ENCODE measurements around the gene CTPS1. TPM values are rescaled to one million over a fixed set of nuclear protein-coding genes. Genes with fewer than 3 reads are reported as not detected.

CTPS1 gene
- total and polyA plus RNA-seq, 2 donors (not counting 1 experiment from before 2014, with no cell fraction given) = 12.1 to 26.5 TPM

DNA sequence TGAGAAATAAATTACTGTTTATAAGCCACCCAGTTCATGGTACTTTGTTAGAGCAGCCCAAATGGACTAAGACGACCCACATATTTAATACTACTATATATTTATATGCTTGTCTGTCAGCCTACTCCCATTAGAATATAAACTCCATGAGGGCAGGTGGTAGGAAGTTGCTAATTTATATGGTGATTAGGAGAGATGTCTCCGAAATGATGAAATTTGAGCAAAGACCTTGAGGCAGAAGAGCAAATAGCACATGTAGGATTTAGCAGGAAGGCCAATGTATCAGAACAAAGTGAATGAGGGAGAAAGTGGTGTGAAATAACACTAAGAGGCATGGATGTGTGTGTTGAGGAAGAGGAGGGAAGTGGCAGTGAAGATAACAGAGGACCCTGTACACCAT is 52.7 kb downstream of the CTPS1 start:
- Histone ChIP-seq H3K9ac (ENCODE audit: insufficient read depth, low read length) (no peak overlapping the region), H3K79me2 (ENCODE audit: control insufficient read depth, insufficient read depth, low read length) (no peaks in the 10 kb centered on the region), H3K36me3 (ENCODE audit: control insufficient read depth, insufficient read depth, low read length) (peaks cover 4% of the 10 kb centered on the region), H3K27me3 (ENCODE audit: control insufficient read depth, insufficient read depth, low read length) (no peaks in the 10 kb centered on the region), H2AFZ (ENCODE audit: low read length) (no peak overlapping the region), H3K4me3 (replicated peaks in 1 of 4; ENCODE audit: control extremely low read depth in 1 of 4, insufficient read depth in 1 of 4, low read depth in 3 of 4, low read length in 4 of 4) (no peak overlapping the region), H3K9me3 (ENCODE audit: control insufficient read depth, insufficient read depth, low read depth, low read length) (no peaks in the 10 kb centered on the region), H3K4me1 (ENCODE audit: control insufficient read depth, extremely low read depth, insufficient read depth, low read length) (no peaks in the 10 kb centered on the region), H4K20me1 (ENCODE audit: control insufficient read depth, extremely low read depth, insufficient read depth, low read length) (no peaks in the 10 kb centered on the region), H3K27ac (ENCODE audit: insufficient read depth, low read length) (no peak overlapping the region), H3K4me2 (ENCODE audit: extremely low read depth, insufficient read depth, low read length) (no peak overlapping the region)
- DNase-seq (ENCODE audit: low read depth in 2 of 2) = no peak
- TF ChIP-seq EZH2 (IDR thresholded peaks at IDR 0.05; ENCODE audit: low read length, missing control alignments) = no peak
- TF ChIP-seq, protein P1, sequence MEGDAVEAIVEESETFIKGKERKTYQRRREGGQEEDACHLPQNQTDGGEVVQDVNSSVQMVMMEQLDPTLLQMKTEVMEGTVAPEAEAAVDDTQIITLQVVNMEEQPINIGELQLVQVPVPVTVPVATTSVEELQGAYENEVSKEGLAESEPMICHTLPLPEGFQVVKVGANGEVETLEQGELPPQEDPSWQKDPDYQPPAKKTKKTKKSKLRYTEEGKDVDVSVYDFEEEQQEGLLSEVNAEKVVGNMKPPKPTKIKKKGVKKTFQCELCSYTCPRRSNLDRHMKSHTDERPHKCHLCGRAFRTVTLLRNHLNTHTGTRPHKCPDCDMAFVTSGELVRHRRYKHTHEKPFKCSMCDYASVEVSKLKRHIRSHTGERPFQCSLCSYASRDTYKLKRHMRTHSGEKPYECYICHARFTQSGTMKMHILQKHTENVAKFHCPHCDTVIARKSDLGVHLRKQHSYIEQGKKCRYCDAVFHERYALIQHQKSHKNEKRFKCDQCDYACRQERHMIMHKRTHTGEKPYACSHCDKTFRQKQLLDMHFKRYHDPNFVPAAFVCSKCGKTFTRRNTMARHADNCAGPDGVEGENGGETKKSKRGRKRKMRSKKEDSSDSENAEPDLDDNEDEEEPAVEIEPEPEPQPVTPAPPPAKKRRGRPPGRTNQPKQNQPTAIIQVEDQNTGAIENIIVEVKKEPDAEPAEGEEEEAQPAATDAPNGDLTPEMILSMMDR (conservative IDR thresholded peaks at IDR 0.05 in 1 of 2, IDR thresholded peaks at IDR 0.05 in 1 of 2; ENCODE audit: low read depth in 1 of 2, low read length in 2 of 2) = no peak

- no peak overlapping the region for H3K27ac ChIP-seq (ENCODE audit: insufficient read depth, low read length)
- no peaks in the 10 kb centered on the region for H3K27me3 ChIP-seq (ENCODE audit: control insufficient read depth, insufficient read depth, low read length)
- no peaks in the 10 kb centered on the region for H4K20me1 ChIP-seq (ENCODE audit: control insufficient read depth, extremely low read depth, insufficient read depth, low read length)
- no peaks in the 10 kb centered on the region for H3K79me2 ChIP-seq (ENCODE audit: control insufficient read depth, insufficient read depth, low read length)
- no peak overlapping the region for H3K9ac ChIP-seq (ENCODE audit: insufficient read depth, low read length)
- TF ChIP-seq, protein P1 (conservative IDR thresholded peaks at IDR 0.05 in 1 of 2, IDR thresholded peaks at IDR 0.05 in 1 of 2; ENCODE audit: low read depth in 1 of 2, low read length in 2 of 2) = no peak
- no peak for TF ChIP-seq EZH2 (IDR thresholded peaks at IDR 0.05; ENCODE audit: low read length, missing control alignments)
- no peak overlapping the region for H3K4me2 ChIP-seq (ENCODE audit: extremely low read depth, insufficient read depth, low read length)
- no peaks in the 10 kb centered on the region for H3K9me3 ChIP-seq (ENCODE audit: control insufficient read depth, insufficient read depth, low read depth, low read length)
- no peaks in the 10 kb centered on the region for H3K4me1 ChIP-seq (ENCODE audit: control insufficient read depth, extremely low read depth, insufficient read depth, low read length)
- peaks cover 3% of the 10 kb centered on the region for H3K36me3 ChIP-seq (ENCODE audit: control insufficient read depth, insufficient read depth, low read length)
- H2AFZ ChIP-seq (ENCODE audit: low read length) = no peak overlapping the region
- H3K4me3 ChIP-seq (replicated peaks in 1 of 4; ENCODE audit: control extremely low read depth in 1 of 4, insufficient read depth in 1 of 4, low read depth in 3 of 4, low read length in 4 of 4) = no peak overlapping the region
- DNase-seq (ENCODE audit: low read depth in 2 of 2) = no peak
Measured at GRCh38 chr1:41033272-41033671, 53.8 kb downstream of the CTPS1 start.

DNA sequence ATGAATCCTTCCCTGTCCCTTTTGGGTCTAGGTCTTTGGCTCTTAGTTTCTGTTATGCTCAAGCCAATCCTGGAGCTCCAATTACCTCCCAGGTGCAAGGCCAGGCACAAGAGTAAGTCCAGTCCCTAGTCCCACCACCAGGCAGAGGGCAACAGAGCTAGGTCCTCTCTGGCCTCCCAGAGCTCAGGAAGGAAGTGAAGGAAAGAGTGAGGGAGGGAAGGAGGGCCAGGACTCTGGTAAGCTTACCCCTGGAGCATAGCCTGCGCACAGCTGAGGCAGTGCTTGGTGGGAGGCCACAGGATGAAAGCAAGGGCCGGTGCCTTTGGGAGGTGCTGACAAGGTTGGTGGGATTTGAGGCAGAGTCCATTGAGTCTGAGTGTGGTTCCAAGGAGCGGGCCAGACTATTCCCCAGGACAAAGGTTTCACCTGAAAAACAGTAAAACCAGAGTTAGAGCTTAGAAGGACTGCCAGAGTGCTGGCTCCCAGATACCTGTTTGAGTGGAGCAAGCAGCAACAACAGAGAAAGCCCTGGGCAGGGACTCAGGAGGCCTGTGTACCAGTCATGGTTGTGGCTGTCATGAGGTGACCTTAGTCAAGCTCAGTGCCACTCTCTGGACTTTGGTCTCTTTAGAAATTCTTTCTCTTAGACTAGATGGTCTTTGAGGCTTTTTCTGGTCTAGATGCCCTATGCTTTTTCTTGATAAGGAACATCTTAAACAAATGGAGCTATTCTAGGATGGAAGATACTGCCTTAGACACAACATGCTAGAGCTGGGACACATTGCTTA is 57.8 kb downstream of the CTPS1 start:
- TF ChIP-seq EZH2 (IDR thresholded peaks at IDR 0.05; ENCODE audit: low read length, missing control alignments) = no peak
- TF ChIP-seq, protein P1 (conservative IDR thresholded peaks at IDR 0.05 in 1 of 2, IDR thresholded peaks at IDR 0.05 in 1 of 2; ENCODE audit: low read depth in 1 of 2, low read length in 2 of 2) = no peak
- no peak for DNase-seq (ENCODE audit: low read depth in 2 of 2)
- H3K36me3 ChIP-seq (ENCODE audit: control insufficient read depth, insufficient read depth, low read length) = no peaks in the 10 kb centered on the region
- H2AFZ ChIP-seq (ENCODE audit: low read length) = no peak overlapping the region
- no peaks in the 10 kb centered on the region for H4K20me1 ChIP-seq (ENCODE audit: control insufficient read depth, extremely low read depth, insufficient read depth, low read length)
- H3K27ac ChIP-seq (ENCODE audit: insufficient read depth, low read length) = no peak overlapping the region
- H3K9me3 ChIP-seq (ENCODE audit: control insufficient read depth, insufficient read depth, low read depth, low read length) = no peaks in the 10 kb centered on the region
- H3K27me3 ChIP-seq (ENCODE audit: control insufficient read depth, insufficient read depth, low read length) = no peaks in the 10 kb centered on the region
- H3K4me2 ChIP-seq (ENCODE audit: extremely low read depth, insufficient read depth, low read length) = no peak overlapping the region
- no peak overlapping the region for H3K4me3 ChIP-seq (replicated peaks in 1 of 4; ENCODE audit: control extremely low read depth in 1 of 4, insufficient read depth in 1 of 4, low read depth in 3 of 4, low read length in 4 of 4)
- no peaks in the 10 kb centered on the region for H3K4me1 ChIP-seq (ENCODE audit: control insufficient read depth, extremely low read depth, insufficient read depth, low read length)
- no peaks in the 10 kb centered on the region for H3K79me2 ChIP-seq (ENCODE audit: control insufficient read depth, insufficient read depth, low read length)
- no peak overlapping the region for H3K9ac ChIP-seq (ENCODE audit: insufficient read depth, low read length)

Data from fibroblast of lung (primary cell).